Cardiac fibroblast (primary cell): ENCODE measurements around the gene KDM5A.

Experiments
- DNase-seq, 2 donors: peaks; one replicate each; pipeline versions ENCODE4 v3.0.0 to v3.0.0-alpha.2; 2010; ENCODE audit warnings: low read depth in 2 of 2
- H3K4me3 ChIP-seq, 2 donors: replicated peaks in 1 of 2; 1 replicate in 1 of 2; 2 replicates in 1 of 2; pipeline ENCODE4 v1.5.1; 2011; ENCODE audit warnings: low read depth in 2 of 2, low read length in 2 of 2, mild to moderate bottlenecking in 2 of 2, moderate library complexity in 1 of 2
- TF ChIP-seq, protein P1 (sequence below): IDR thresholded peaks from one replicate; pipeline ENCODE4 v1.5.1; 2011; ENCODE audit warnings: low read depth, mild to moderate bottlenecking, low read length, inconsistent platforms

Gene KDM5A

DNA sequence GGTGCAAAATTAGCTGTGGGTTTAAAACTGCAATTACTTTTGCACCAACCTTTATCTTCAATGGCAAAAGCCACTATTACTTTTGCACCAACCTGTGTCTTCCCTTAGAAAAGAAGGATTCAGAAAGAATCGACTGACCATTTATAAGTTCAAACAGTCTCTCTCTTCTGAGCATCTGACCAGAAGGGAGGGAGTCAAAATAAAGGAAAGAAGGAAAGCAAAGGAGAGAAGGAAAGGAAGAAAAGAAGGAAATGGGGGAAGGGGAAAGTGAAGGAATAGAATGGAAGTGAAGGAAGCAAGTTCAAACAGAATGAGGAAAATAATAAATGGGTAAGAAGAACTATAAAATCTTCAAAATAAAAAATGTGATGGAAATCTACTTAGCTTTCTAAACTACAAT lies 57.8 kb downstream of the KDM5A start:
- no peak for DNase-seq
- H3K4me3 ChIP-seq: no peak overlapping the region
- TF ChIP-seq, protein P1, sequence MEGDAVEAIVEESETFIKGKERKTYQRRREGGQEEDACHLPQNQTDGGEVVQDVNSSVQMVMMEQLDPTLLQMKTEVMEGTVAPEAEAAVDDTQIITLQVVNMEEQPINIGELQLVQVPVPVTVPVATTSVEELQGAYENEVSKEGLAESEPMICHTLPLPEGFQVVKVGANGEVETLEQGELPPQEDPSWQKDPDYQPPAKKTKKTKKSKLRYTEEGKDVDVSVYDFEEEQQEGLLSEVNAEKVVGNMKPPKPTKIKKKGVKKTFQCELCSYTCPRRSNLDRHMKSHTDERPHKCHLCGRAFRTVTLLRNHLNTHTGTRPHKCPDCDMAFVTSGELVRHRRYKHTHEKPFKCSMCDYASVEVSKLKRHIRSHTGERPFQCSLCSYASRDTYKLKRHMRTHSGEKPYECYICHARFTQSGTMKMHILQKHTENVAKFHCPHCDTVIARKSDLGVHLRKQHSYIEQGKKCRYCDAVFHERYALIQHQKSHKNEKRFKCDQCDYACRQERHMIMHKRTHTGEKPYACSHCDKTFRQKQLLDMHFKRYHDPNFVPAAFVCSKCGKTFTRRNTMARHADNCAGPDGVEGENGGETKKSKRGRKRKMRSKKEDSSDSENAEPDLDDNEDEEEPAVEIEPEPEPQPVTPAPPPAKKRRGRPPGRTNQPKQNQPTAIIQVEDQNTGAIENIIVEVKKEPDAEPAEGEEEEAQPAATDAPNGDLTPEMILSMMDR: no peak

DNA sequence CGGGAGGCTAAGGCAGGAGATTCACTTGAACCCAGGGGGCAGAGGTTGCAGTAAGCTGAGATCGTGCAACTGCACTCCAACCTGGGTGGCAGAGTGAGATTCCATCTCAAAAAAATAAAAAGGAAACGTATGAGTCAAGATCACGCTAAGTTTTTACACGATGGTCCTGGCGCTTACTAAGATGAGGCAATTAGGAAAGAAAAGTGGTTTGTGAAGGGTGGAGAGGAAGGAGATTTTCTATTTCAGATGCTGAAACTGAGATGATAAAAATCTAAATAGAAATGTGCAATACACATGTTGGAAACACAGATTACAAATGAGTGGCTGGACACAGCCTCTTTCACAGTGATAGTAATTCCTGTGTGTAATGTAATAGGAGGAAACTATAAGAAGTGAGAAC lies 63.2 kb downstream of the KDM5A start:
- TF ChIP-seq, protein P1: no peak
- no peak overlapping the region for H3K4me3 ChIP-seq
- no peak for DNase-seq

DNA sequence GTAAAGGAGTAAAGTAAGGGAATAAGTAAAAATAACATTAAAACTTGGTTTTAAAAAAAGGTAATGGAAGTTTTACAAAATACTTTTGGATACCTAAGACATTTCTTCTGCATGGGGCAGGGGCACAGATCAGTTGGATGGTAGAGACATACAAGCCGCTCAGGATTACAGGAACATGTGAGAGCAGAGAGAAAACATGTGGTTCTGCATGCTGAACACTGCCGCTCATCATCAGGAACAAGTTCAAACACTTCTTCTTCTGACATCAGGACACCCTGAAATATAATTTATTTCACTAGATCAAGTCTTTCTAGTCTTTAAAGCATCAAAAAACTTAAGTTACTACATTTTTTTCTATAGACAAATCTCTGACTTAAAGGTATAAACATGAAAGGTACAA lies 65.6 kb downstream of the KDM5A start:
- TF ChIP-seq, protein P1: no peak

DNA sequence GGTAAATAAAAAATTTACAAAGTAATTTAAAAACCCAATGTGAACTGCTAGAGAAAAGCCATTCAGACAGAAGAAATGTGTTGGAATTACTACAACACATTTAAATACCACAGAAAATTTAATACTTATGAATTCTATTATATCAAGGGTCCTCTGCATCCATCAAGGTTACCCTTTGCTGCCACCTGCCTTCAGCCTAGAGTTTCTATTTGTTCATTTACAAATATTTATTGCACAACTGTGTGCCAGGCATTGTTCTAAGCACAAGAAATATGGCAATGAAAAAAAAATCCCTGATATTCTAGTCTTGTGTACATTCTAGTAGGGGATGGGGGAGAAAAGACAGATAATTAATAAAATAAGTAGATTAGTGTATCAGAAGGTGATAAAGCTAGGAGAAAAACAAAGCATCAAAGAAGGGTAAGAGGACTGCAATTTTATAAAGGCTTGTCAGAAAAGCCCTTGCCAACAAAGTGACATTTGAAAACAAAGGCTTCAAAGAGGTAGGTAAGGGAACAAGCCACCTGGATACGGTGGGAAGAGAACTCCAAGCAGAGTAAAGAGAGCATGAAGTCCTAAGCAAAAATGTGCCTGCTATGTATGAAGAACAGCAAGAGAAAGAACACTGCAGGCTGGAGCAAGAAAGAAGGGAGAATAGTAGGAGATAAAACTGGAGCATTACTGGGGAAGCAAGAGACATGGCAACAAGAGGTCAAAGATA lies 67.4 kb downstream of the KDM5A start:
- TF ChIP-seq, protein P1: peak; percentile 25
- DNase-seq: peak; percentile 34 to 37
- H3K4me3 ChIP-seq: no peak overlapping the region

More for the DNA sequence above, 65.6 kb downstream of the KDM5A start:
- no peak overlapping the region for H3K4me3 ChIP-seq
- no peak for DNase-seq

DNA sequence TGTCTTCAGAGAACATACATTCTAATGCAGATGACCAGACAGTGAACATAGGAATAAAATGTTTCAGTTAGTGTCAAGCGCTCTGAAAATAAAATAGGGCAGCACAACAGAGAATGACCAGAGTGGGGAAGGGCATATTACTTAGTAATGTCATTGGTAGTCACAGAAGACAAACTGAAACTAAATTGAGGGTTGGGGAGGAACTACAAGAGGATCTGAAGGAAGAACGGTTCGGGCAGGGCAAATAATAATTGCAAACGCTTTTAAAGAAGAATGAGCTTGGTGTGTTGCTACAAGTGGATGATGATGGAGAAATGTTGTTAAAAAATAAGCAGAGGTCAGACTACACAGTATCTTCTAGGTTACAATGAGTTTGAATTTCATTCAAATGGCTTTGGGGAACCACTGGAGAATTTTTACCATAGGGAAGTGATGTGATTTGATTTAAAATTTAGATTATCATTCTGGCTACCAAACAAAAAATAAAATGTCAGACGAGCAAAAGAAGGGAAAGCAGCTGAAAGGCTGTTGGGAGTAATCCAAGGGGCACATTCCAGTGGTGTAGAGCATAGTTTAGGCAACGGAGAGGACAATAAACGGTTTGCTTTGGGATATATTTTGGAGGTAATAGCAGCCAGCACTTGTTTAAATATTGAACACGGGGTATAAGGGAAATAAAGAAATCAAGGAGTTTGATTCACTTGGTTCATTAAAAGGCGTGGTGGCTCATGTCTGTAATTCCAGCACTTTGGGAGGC lies 70.2 kb downstream of the KDM5A start:
- peak in 1 of 2 donors; percentile 19 for DNase-seq
- no peak overlapping the region for H3K4me3 ChIP-seq
- TF ChIP-seq, protein P1: no peak

DNA sequence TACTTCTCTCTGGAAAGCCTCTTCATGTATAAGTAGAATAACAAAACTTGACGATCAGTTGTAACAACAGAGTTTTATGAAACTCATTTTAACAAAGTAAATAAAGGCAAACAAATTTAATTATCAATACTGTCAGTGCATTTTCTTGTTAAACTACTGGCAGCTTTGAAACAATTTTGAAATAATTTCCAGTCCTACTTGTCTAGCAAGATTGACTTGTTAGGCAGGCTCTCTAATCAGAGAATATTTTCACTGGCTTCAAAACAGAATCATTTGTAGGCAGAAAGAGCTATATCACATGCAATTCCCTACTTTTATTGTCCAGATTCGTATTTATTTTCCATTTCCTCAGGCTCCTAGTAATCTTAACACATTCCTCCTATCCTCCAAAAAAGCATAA lies 80.6 kb downstream of the KDM5A start:
- no peak for DNase-seq
- TF ChIP-seq, protein P1: no peak
- H3K4me3 ChIP-seq: no peak overlapping the region
